ENCODE results near the gene THSD4.

THSD4 gene

GRCh38 chr15:71103102-71103676 lies 12.1 kb upstream of the THSD4 start:
- no peak for DNase-seq

DNA sequence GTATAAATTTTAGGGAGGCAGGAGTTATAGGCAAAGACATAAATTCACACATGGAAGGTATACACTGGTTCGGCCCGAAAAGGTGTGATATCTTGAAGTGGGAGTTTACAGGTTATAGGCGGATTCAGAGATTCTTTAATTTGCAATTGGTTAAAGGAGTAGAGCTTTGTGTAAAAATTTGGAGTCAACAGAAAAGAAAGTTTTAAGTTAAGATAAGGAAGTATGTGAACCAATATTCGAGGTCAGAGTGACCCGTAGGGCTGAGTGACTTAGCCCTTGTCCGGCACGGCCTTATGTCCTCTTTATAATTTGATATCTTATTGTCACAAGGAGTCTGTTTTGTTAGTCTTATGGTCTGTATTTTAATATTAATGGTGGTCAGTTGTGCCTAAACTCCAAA lies 10.6 kb upstream of the THSD4 start:
- DNase-seq = no peak

DNA sequence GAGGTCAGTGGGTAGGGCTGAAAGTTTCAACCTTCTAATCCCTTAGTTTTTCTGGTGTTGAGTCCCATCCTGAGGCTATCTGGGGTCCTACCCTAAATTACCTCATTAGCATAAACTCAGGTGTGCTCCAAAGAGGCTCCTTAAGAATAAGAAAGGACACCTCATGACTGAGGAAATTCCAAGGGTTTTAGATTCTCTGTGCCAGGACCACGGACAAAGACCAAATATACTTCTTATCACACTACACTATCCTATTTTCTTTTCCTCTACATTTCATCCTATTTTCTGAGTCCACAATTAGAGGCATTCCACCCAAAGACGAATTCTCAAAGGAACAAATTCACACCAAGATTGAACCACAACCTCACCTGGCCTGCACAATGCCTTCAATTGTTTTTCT lies 9.8 kb upstream of the THSD4 start:
- DNase-seq = no peak

GRCh38 chr15:71106802-71107500 lies 8.3 kb upstream of the THSD4 start:
- DNase-seq = no peak

- DNase-seq = no peak
Measured at GRCh38 chr15:71107501-71107815, 7.8 kb upstream of the THSD4 start.

GRCh38 chr15:71109130-71109529 lies 6.1 kb upstream of the THSD4 start:
- no peak for DNase-seq

DNA sequence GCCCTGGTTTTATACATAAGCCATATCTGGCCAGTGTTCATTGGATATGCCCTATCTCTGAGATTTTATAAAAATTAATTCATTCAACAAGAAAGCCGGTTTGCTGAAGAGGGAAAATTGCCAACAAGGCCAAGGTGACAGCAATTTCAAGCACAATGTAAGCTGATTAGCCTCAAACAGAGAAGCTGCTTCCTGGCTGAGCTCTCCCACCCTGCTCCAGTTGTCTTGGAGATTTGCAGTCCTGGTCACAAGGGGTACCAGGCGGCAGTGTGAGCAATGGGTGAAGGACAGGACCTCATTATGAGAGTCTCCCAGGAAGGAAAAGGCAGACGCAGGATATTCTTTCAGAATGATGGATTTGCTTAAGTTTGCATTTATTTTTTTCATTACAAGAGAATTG lies 5.4 kb upstream of the THSD4 start:
- DNase-seq = no peak

DNA sequence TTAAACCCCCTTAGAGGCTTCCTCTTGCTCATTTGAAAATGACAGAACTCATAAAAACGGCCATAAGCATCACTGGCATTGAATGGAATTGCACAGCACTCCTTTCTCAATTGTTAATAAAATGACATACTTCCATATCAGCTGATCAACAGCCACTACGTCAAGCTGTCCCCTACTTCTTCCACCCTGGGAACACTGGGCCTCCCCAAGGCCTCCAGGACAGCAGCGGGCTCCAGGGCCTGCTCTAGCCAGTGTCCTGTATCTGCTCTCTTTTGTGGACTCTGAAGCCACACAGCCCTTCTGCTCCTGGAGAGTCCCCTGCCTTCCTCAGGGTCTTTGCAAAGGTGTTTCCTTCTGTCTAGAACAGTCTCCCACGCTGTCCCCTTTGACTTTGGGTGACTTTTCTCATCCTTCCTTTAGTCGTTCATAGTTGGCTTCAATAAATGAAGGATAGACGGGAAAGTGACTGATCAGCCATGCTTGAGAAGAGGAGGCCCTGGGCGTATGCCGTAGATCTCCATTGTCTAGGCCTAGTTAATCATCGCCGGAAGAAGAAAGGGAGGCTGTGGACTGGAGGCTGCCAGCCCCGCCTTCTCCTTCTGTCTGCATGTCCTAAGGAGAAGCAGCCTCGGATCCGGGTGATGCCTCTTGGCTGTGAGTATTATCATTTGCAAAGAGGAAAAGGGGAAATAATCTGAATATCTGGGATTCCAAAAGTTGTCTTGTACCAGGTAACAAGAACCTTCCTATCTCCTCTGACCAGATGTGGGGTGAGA lies 4.7 kb upstream of the THSD4 start:
- DNase-seq = no peak

DNA sequence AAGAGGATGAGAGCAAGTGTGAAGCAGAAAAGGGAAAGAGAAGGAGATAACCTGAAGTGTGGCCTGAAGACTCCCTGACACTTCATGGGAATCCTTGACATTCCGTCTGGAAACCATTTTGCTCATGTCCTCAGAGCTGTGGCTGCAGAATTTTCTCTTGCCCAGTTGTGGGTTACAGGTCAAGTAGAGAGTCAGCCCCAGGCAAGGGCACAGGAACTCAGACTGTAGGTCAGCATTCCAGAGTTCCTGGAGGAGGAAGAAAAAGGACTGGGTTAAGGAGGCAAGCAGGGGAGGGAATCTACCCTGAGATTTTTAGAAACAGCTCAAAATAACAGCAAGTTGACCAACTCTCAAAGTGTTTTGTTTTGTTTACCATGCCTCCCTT lies 4.1 kb upstream of the THSD4 start:
- DNase-seq = no peak

- DNase-seq = no peak
Measured at GRCh38 chr15:71111950-71112349, 3.3 kb upstream of the THSD4 start.

DNA sequence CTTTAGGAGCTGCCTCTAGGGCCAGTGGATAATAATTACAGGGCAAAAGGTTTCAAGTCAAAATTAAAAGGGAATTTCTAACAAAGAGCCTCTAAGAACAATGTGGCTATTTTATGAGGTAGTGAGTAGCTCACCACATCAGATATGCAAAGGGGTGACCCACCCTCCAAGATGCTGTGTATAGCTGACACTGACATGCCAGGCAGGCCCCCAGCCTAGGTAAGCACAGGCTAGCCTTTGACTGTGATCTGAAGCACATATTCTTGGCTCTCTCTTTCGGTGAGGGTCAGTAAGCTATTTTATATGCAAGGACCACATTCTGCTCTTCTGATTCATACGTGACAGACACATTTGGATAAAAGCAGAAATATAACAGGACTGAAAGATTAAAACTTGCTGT lies 2.8 kb upstream of the THSD4 start:
- DNase-seq = no peak

GRCh38 chr15:71114066-71114680 lies 1.1 kb upstream of the THSD4 start:
- DNase-seq = no peak

GRCh38 chr15:71115567-71116351 lies 488 bp downstream of the THSD4 start:
- DNase-seq = no peak

- DNase-seq = no peak
Measured at GRCh38 chr15:71116366-71116765, 1.1 kb downstream of the THSD4 start.

- DNase-seq = no peak
Measured at GRCh38 chr15:71116942-71117341, 1.7 kb downstream of the THSD4 start.

DNA sequence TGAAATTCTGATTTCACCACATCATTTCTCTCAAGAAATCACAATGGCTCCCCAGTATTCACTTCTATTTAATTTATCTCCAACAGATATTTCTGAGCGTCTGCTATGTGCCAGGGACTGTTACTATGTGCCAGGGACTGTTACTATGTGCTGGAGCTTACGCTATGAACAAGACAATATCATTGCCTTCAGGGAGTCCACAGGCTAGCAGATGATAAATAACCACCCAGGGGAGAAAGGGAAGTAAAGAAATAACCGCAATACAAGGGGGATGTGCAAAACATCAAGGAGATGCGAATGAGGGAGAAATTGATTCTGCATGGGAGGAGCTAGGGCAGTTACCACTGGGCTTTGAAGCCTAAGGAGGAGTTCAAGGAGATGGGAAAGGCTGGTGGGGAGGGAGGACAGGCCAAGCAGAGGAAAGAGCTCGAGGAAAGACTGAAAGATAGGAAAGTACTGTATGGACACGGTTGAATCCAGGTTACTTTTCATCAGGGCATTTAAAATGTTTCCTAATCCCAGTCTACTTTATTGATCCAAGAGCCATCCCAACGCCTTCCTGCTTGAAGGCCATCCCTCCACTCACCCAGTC lies 2.5 kb downstream of the THSD4 start:
- no peak for DNase-seq

DNA sequence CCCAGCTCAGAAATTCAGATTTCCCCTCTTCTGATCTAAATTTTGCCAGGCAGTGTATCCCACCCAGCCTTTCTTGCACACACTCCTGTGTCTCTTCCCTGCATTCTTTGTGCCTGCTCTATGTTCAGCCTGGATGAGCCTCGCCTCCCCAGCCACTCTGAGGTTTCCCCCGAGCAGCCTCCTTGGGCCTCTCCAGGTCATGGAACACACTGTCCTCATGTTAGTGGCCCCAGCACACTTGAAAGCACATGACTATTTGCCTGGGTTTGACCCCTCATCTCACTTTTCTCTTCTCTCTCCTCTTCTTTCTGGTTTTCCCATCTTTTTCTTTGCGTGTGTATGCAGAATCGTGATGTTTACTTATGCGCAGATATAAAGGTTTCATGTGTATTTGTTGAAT lies 3.1 kb downstream of the THSD4 start:
- no peak for DNase-seq

- DNase-seq = no peak
Measured at GRCh38 chr15:71118881-71119632, 3.8 kb downstream of the THSD4 start.

DNA sequence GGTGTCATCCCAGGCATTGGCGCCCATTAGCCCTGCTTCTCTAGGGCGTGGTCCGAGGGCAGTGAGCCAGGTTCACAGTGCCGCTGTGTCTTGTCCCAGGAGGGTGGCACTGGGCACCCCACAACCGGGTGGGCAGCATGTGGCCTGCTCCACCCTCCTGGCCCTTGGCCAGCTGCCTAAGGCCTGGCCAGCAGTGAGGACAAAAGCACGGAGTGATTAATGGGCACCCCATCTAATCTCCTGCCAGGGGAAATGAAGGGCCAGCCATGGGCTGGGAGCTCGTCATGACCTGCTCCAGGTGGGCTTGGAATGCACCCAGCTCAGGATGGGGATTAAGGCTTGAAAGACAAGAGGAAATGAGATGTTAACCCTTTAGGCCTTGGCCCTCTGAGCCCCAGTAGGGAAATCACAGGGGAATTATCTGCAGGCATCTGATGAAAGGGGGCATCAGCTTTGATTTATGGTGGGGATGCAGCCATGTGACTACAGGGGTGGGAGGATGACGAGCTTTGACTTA lies 5.2 kb downstream of the THSD4 start:
- no peak for DNase-seq

GRCh38 chr15:71121442-71121841 lies 6.2 kb downstream of the THSD4 start:
- DNase-seq = no peak

GRCh38 chr15:71124937-71125790 lies 9.9 kb downstream of the THSD4 start:
- DNase-seq = no peak
